ENCODE results near the gene SP110.
A peak's percentile ranks its signal among the peaks of the same experiment; 100 is the strongest.

The SP110 gene

DNA sequence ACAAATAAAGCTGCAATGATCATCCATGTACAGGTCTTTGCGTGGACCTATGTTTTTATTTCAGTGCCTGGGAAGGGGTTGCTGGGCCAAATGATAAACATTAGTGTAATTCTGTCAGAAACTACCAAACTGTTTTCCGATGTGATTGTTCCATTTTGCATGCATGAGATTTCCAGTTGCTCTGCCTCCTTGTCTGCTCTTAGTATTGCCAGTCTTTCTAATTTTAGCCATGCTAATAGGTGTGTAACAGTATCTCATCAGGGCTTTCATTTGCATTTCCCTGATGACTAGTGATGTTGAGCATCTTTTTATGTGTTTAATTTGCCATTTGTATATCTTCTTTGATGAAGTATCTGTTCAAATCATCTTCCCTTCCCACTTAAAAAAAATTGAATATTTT is 67.5 kb downstream of the SP110 start:
- DNase-seq (ENCODE audit: low read depth), result no peak
- no peak for TF ChIP-seq CTCF (IDR thresholded peaks at IDR 0.05; ENCODE audit: control insufficient read depth, extremely low read depth, insufficient read depth)
- no peak overlapping the region for H3K4me3 ChIP-seq (ENCODE audit: low read depth, low read length)

DNA sequence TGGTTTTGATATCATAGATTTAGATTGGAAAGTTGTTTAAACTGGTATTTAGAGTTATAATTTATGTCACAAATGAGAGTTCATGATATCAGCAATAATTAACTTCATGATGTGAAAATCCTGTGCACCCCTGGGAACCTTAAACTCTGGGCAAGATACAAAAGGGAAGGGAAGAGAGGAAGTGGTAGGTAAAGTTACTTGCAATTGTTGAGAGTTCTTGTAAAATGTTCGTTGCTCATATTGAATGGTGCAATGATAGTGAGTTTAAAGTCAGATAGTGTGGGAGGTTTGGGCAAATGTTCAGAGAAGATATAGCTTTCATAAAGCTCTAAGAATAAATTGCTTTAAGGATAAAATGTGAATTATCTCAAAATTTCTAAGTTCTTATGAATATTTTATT is 75.4 kb downstream of the SP110 start:
- TF ChIP-seq CTCF (IDR thresholded peaks at IDR 0.05; ENCODE audit: control insufficient read depth, extremely low read depth, insufficient read depth), result no peak
- no peak overlapping the region for H3K4me3 ChIP-seq (ENCODE audit: low read depth, low read length)
- DNase-seq (ENCODE audit: low read depth), result no peak

DNA sequence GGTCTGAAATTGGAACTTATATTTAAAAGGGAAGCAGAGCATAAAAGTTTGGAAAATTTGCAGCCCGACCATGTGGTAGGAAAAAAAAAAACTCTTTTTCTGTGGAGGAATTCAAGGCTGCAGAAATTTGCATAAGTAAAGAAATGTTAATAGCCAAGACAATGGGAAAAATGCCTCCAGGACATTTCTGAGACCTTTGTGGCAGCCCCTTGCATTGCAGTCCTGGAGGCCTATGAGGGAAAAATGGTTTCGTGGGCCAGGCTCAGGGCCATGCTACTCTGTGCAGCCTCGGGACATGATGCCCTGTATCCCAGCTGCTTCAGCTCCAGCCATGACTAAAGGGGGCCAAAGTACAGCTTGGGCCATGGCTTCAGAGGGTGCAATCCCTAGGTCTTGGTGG is 79.1 kb downstream of the SP110 start:
- TF ChIP-seq CTCF (IDR thresholded peaks at IDR 0.05; ENCODE audit: control insufficient read depth, extremely low read depth, insufficient read depth), result no peak
- DNase-seq (ENCODE audit: low read depth), result no peak

GRCh38 chr2:230137902-230138539 is 81.8 kb downstream of the SP110 start:
- H3K4me3 ChIP-seq (ENCODE audit: low read depth, low read length), result no peak overlapping the region
- no peak for DNase-seq (ENCODE audit: low read depth)
- TF ChIP-seq CTCF (IDR thresholded peaks at IDR 0.05; ENCODE audit: control insufficient read depth, extremely low read depth, insufficient read depth), result peak; percentile 11; the same call in 1 of the 2 replicates

More for the DNA sequence above, 79.1 kb downstream of the SP110 start:
- H3K4me3 ChIP-seq (ENCODE audit: low read depth, low read length), result no peak overlapping the region

DNA sequence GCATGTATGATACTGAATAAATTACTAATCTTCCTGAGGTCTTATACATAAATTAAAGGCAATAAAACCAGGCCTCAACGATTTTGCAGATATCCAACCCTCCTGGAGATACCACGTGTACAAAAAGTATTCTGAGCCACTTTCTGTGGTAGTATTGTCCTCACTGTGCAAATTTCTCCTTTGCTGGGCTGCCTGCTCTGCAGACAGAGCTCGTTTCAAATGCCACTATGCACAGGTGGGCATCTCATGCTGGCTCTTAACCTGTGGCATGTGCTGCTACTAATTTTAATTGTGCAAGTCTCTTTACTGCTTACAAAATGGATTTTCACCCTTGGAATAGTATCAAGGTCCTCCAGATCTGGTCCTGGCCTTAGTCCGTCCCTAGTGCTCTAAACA is 84.7 kb downstream of the SP110 start:
- no peak for TF ChIP-seq CTCF (IDR thresholded peaks at IDR 0.05; ENCODE audit: control insufficient read depth, extremely low read depth, insufficient read depth)
- DNase-seq (ENCODE audit: low read depth), result no peak
- no peak overlapping the region for H3K4me3 ChIP-seq (ENCODE audit: low read depth, low read length)

DNA sequence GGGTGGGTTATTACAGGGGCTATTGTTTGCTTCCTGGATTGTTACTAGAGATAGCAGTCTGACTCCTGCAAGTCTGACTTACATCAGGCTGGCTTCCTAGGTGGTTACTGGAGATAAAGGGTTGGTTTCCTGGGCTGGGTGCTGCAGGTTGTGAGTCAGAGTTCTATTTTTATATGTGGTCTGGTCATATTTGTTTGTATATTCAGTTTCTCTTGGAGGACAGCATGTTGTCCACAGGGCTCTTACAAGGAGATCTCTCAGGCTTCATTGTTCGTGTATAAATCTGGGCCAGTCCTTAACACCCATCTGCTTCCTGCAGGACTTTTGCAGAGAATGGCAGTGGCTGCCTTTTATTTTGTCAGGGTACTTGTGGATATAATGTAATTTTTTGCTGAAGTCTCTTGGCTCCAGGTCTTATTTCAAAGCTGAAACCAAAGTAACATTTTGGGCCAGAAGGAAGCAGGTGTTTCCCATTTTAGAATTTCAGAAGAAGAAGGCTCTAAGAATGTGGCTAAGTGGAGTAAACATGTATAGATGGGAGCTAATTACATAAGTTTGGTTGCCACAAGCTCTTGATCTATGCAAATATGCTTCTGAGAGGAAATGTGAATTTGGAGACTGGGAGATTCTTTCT is 85.2 kb downstream of the SP110 start:
- no peak for TF ChIP-seq CTCF (IDR thresholded peaks at IDR 0.05; ENCODE audit: control insufficient read depth, extremely low read depth, insufficient read depth)
- H3K4me3 ChIP-seq (ENCODE audit: low read depth, low read length), result no peak overlapping the region
- no peak for DNase-seq (ENCODE audit: low read depth)

DNA sequence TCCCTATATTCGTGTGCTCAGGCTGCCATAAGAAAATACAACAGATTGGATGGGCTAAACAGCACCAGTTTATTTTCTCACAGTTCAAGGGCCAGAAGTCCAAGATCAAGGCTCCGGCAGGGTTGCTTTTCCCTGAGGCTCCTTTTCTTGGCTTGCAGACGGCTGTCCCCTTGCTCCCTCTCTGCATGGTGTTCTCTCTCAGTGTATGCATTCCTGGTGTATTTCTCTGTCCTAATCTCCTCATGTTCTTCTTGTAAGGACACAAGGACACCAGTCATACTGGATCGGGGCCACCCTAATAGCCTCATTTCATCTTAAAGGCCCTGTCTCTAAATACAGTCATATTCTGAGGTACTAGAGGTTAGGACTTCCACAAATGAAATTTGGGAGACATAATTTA is 88.4 kb downstream of the SP110 start:
- H3K4me3 ChIP-seq (ENCODE audit: low read depth, low read length), result no peak overlapping the region
- TF ChIP-seq CTCF (IDR thresholded peaks at IDR 0.05; ENCODE audit: control insufficient read depth, extremely low read depth, insufficient read depth), result no peak
- no peak for DNase-seq (ENCODE audit: low read depth)

Data from LNCaP clone FGC (cell line).